ENCODE results near the gene MAGI2.

DNA sequence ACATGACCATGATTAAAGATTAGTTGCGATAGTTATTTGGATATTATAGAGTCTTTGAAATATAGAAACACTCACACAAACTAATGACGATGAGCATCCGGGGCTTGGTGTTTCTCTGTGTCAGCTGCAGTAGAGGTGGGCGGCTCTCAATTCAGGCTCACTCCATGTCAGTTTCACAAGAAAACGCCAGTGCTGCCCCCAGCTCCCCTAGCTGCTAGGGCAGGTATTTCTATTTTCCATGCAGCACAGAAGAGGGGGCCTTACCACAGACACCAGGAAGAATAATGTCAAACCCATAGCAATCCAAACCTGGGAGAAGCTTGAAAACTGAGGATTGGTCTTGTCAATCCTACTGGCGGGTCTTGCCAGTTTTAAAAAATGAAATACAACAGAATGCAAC, 1457.8 kb downstream of the MAGI2 start:
- TF ChIP-seq, protein P1, sequence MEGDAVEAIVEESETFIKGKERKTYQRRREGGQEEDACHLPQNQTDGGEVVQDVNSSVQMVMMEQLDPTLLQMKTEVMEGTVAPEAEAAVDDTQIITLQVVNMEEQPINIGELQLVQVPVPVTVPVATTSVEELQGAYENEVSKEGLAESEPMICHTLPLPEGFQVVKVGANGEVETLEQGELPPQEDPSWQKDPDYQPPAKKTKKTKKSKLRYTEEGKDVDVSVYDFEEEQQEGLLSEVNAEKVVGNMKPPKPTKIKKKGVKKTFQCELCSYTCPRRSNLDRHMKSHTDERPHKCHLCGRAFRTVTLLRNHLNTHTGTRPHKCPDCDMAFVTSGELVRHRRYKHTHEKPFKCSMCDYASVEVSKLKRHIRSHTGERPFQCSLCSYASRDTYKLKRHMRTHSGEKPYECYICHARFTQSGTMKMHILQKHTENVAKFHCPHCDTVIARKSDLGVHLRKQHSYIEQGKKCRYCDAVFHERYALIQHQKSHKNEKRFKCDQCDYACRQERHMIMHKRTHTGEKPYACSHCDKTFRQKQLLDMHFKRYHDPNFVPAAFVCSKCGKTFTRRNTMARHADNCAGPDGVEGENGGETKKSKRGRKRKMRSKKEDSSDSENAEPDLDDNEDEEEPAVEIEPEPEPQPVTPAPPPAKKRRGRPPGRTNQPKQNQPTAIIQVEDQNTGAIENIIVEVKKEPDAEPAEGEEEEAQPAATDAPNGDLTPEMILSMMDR (IDR thresholded peaks at IDR 0.05; ENCODE audit: low read depth, low read length, missing input control) = no peak
- TF ChIP-seq FOXA2 (IDR thresholded peaks at IDR 0.05) (no peak), SP1 (IDR thresholded peaks at IDR 0.05) (no peak)
- TF ChIP-seq, protein P2, sequence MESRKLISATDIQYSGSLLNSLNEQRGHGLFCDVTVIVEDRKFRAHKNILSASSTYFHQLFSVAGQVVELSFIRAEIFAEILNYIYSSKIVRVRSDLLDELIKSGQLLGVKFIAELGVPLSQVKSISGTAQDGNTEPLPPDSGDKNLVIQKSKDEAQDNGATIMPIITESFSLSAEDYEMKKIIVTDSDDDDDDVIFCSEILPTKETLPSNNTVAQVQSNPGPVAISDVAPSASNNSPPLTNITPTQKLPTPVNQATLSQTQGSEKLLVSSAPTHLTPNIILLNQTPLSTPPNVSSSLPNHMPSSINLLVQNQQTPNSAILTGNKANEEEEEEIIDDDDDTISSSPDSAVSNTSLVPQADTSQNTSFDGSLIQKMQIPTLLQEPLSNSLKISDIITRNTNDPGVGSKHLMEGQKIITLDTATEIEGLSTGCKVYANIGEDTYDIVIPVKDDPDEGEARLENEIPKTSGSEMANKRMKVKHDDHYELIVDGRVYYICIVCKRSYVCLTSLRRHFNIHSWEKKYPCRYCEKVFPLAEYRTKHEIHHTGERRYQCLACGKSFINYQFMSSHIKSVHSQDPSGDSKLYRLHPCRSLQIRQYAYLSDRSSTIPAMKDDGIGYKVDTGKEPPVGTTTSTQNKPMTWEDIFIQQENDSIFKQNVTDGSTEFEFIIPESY (IDR thresholded peaks at IDR 0.05) = no peak

Measured in liver (tissue), 3 donors.